H9 (cell line): ENCODE data around the gene CRAMP1. TPM values are rescaled to one million over a fixed set of nuclear protein-coding genes. Genes with fewer than 3 reads are reported as not detected.

Experiments used
- DNase-seq: peaks from one replicate; pipeline ENCODE4 v3.0.0-alpha.2; 2017
- H2AFZ ChIP-seq: one replicate; pipeline ENCODE4 v1.6.1; 2013; ENCODE audit warnings: mild to moderate bottlenecking, low read length, control low read depth, moderate library complexity
- H2AK5ac ChIP-seq: 2 replicates; pipeline ENCODE4 v1.6.1; 2013; ENCODE audit warnings: low read length, control low read depth, mixed read lengths; ENCODE audit not compliant: insufficient read length
- H2BK120ac ChIP-seq: one replicate; pipeline ENCODE4 v1.6.1; 2013; ENCODE audit warnings: low read depth, mild to moderate bottlenecking, low read length, control low read depth, inconsistent platforms; ENCODE audit not compliant: poor library complexity, severe bottlenecking
- H2BK12ac ChIP-seq: 2 replicates; pipeline ENCODE4 v1.6.1; 2013; ENCODE audit warnings: low read length, control low read depth, mixed read lengths, low read depth; ENCODE audit not compliant: insufficient read length
- H2BK15ac ChIP-seq: 2 replicates; pipeline ENCODE4 v1.6.1; 2013; ENCODE audit warnings: low read depth, low read length, control low read depth
- H2BK20ac ChIP-seq: one replicate; pipeline ENCODE4 v1.6.1; 2013; ENCODE audit warnings: low read depth, mild to moderate bottlenecking, low read length, control low read depth, inconsistent platforms; ENCODE audit not compliant: poor library complexity, severe bottlenecking
- H2BK5ac ChIP-seq: 2 replicates; pipeline ENCODE4 v1.6.1; 2013; ENCODE audit warnings: low read length, control low read depth, mixed read lengths; ENCODE audit not compliant: insufficient read length
- H3K14ac ChIP-seq: 2 replicates; pipeline ENCODE4 v1.6.1; 2013; ENCODE audit warnings: low read length, control low read depth; ENCODE audit not compliant: insufficient read depth
- H3K18ac ChIP-seq: 2 replicates; pipeline ENCODE4 v1.6.1; 2013; ENCODE audit warnings: low read depth, mild to moderate bottlenecking, mixed read lengths, low read length, control low read depth; ENCODE audit not compliant: insufficient read length
- H3K23ac ChIP-seq: 2 replicates; pipeline ENCODE4 v1.6.1; 2013; ENCODE audit warnings: low read length, control low read depth, mixed read lengths, low read depth; ENCODE audit not compliant: insufficient read length
- H3K23me2 ChIP-seq: 2 replicates; pipeline ENCODE4 v1.6.1; 2013; ENCODE audit warnings: low read depth, mild to moderate bottlenecking, mixed read lengths, low read length, control low read depth; ENCODE audit not compliant: insufficient read length, poor library complexity, severe bottlenecking
- H3K27ac ChIP-seq: 2 replicates; pipeline ENCODE4 v1.5.1; 2013; ENCODE audit warnings: low read length, control low read depth, mixed read lengths, low read depth; ENCODE audit not compliant: insufficient read length
- H3K27me3 ChIP-seq: 2 replicates; pipeline ENCODE4 v1.6.1; 2013; ENCODE audit warnings: low read length, control low read depth, inconsistent platforms; ENCODE audit not compliant: insufficient read depth
- H3K4ac ChIP-seq: 2 replicates; pipeline ENCODE4 v1.6.1; 2013; ENCODE audit warnings: low read depth, mild to moderate bottlenecking, control low read depth, inconsistent platforms, low read length, moderate library complexity
- H3K4me1 ChIP-seq: 2 replicates; pipeline ENCODE4 v1.6.1; 2013; ENCODE audit warnings: low read length, control low read depth, inconsistent platforms; ENCODE audit not compliant: insufficient read depth
- H3K4me2 ChIP-seq: 2 replicates; pipeline ENCODE4 v1.6.1; 2013; ENCODE audit warnings: low read length, control low read depth, mixed read lengths; ENCODE audit not compliant: insufficient read length, insufficient read depth
- H3K56ac ChIP-seq: 2 replicates; pipeline ENCODE4 v1.6.1; 2013; ENCODE audit warnings: low read depth, mild to moderate bottlenecking, mixed read lengths, low read length, control low read depth; ENCODE audit not compliant: insufficient read length
- H3K79me1 ChIP-seq: 2 replicates; pipeline ENCODE4 v1.6.1; 2013; ENCODE audit warnings: low read depth, mild to moderate bottlenecking, moderate library complexity, low read length, control low read depth, inconsistent platforms; ENCODE audit not compliant: insufficient read depth, poor library complexity, severe bottlenecking
- H3K79me2 ChIP-seq: 2 replicates; pipeline ENCODE4 v1.6.1; 2013; ENCODE audit warnings: low read length, control low read depth, inconsistent platforms; ENCODE audit not compliant: insufficient read depth
- H3K9ac ChIP-seq: 2 replicates; pipeline ENCODE4 v1.6.1; 2013; ENCODE audit warnings: low read length, control low read depth, mixed read lengths; ENCODE audit not compliant: insufficient read length; ENCODE audit errors: extremely low read depth
- H3K9me3 ChIP-seq: one replicate; pipeline ENCODE4 v1.6.1; 2013; ENCODE audit warnings: low read depth, low read length, inconsistent platforms; ENCODE audit not compliant: control insufficient read depth
- H3T11ph ChIP-seq: one replicate; pipeline ENCODE4 v1.6.1; 2013; ENCODE audit warnings: mild to moderate bottlenecking, low read length, control low read depth, inconsistent platforms
- H4K20me1 ChIP-seq: one replicate; pipeline ENCODE4 v1.6.1; 2013; ENCODE audit not compliant: control insufficient read depth, insufficient read length, insufficient read depth
- H4K5ac ChIP-seq: 2 replicates; pipeline ENCODE4 v1.6.1; 2013; ENCODE audit warnings: low read depth, mild to moderate bottlenecking, mixed read lengths, low read length, control low read depth; ENCODE audit not compliant: insufficient read length
- H4K8ac ChIP-seq: replicated peaks from 2 replicates; pipeline ENCODE4 v1.6.1; 2013; ENCODE audit warnings: low read length, control low read depth, mixed read lengths, low read depth; ENCODE audit not compliant: insufficient read length
- H4K91ac ChIP-seq: 2 replicates; pipeline ENCODE4 v1.6.1; 2013; ENCODE audit warnings: low read depth, mild to moderate bottlenecking, moderate library complexity, mixed read lengths, low read length, control low read depth; ENCODE audit not compliant: insufficient read length
- H3K27ac Mint-ChIP-seq, 3 experiments: 2 replicates in 2 of 3; 3 replicates in 1 of 3; pipeline ENCODE4 v1.8.0; 2020 to 2021; ENCODE audit warnings: mixed read lengths in 3 of 3, mild to moderate bottlenecking in 1 of 3, moderate library complexity in 1 of 3
- H3K27me3 Mint-ChIP-seq: 2 replicates; pipeline ENCODE4 v1.8.0; 2021; ENCODE audit warnings: low read depth, mild to moderate bottlenecking, moderate library complexity, mixed read lengths
- H3K36me3 Mint-ChIP-seq, 3 experiments: 2 replicates in 2 of 3; 3 replicates in 1 of 3; pipeline ENCODE4 v1.8.0; 2020 to 2021; ENCODE audit warnings: low read depth in 3 of 3, mixed read lengths in 3 of 3; ENCODE audit not compliant: insufficient read depth in 1 of 3
- H3K4me1 Mint-ChIP-seq, 2 experiments: 2 replicates each; pipeline ENCODE4 v1.8.0; 2020; ENCODE audit warnings: mixed read lengths in 2 of 2
- H3K4me3 Mint-ChIP-seq, 2 experiments: 2 replicates in 1 of 2; 3 replicates in 1 of 2; pipeline ENCODE4 v1.8.0; 2020 to 2021; ENCODE audit warnings: mild to moderate bottlenecking in 2 of 2, mixed read lengths in 2 of 2, moderate library complexity in 1 of 2
- H3K9me3 Mint-ChIP-seq, 2 experiments: 2 replicates in 1 of 2; 3 replicates in 1 of 2; pipeline ENCODE4 v1.8.0; 2020; ENCODE audit warnings: mild to moderate bottlenecking in 2 of 2, mixed read lengths in 2 of 2, moderate library complexity in 1 of 2
- CTCF ChIP-seq: fragments of 200-600 bp; sonication (generic); conservative IDR thresholded peaks from 3 replicates; pipeline ENCODE4 v1.8.0; 2021; ENCODE audit warnings: antibody characterized with exemption, mild to moderate bottlenecking
- WGBS: extraction: QIAGEN DNeasy Blood & Tissue Kit; methylation state at CpG from one replicate; pipeline ENCODE4 v1.1.7; 2013; ENCODE audit warnings: missing lambda C conversion rate, low lambda C conversion rate, mixed read lengths; ENCODE audit not compliant: insufficient read length; ENCODE audit errors: extremely low coverage; 5-methylcytosine and 5-hydroxymethylcytosine counted together
- total RNA-seq: library from RNA; stranded (reverse); gene quantifications from 2 replicates; pipeline ENCODE4 v1.2.1, GENCODE V29; 2021

CRAMP1 gene
- total RNA-seq, 1 experiment from 2014 or later, result 46.2 TPM

GRCh38 chr16:1631931-1632637 lies 19.9 kb downstream of the CRAMP1 start:
- DNase-seq, result no peak
- Histone ChIP-seq H3K18ac (no peak overlapping the region), H3K23ac (no peak overlapping the region), H3K27me3 (no peaks in the 10 kb centered on the region), H3K4me1 (no peaks in the 10 kb centered on the region), H3K9ac (no peak overlapping the region), H3K14ac (no peak overlapping the region), H4K5ac (no peak overlapping the region), H3K27ac (no peak overlapping the region), H3T11ph (no peak overlapping the region), H2BK20ac (no peak overlapping the region), H3K4me2 (no peak overlapping the region), H2AFZ (no peak overlapping the region), H2BK120ac (no peak overlapping the region), H3K79me2 (peaks cover 2% of the 10 kb centered on the region; the same call in 1 of the 2 replicates), H2BK12ac (no peak overlapping the region), H2BK5ac (no peak overlapping the region), H4K91ac (no peak overlapping the region), H4K8ac (no peak overlapping the region), H3K4ac (no peak overlapping the region), H3K23me2 (no peaks in the 10 kb centered on the region), H3K79me1 (peaks cover 7% of the 10 kb centered on the region), H4K20me1 (peaks cover 2% of the 10 kb centered on the region), H3K56ac (no peak overlapping the region), H2AK5ac (no peak overlapping the region), H2BK15ac (no peak overlapping the region), H3K9me3 (no peaks in the 10 kb centered on the region)
- WGBS, result no CpG with 5 or more reads among the region's 18 CpGs
- Mint-ChIP-seq H3K27me3 (no peaks in the 10 kb centered on the region), H3K4me1 (no peaks in the 10 kb centered on the region), H3K4me3 (no peak overlapping the region), H3K27ac (no peak overlapping the region), H3K36me3 (peaks cover 22 to 59% (median 27%) of the 10 kb centered on the region in 3 experiments; a peak in 6 of 7 replicates), H3K9me3 (no peaks in the 10 kb centered on the region)
- TF ChIP-seq CTCF, result no peak
